Breast epithelium (tissue), 4 donors: Measurements from ENCODE around the gene AP5Z1. TPM values are rescaled to one million over a fixed set of nuclear protein-coding genes. Genes with fewer than 3 reads are reported as not detected.

Experiments used
- DNase-seq, 2 donors: peaks; one replicate each; pipeline ENCODE4 v3.0.0-alpha.2; 2019; ENCODE audit warnings: low spot score in 2 of 2
- H3K27ac ChIP-seq, 2 donors: fragments of 200-600 bp; sonication (generic) in 1 of 2; one replicate each; pipeline ENCODE4 v1.5.1; 2016 to 2019; ENCODE audit warnings: mild to moderate bottlenecking in 1 of 2
- H3K27me3 ChIP-seq, 2 donors: fragments of 200-600 bp; sonication (generic) in 1 of 2; one replicate each; pipeline versions ENCODE4 v1.5.1 to v1.6.0; 2017 to 2019; ENCODE audit warnings: control low read depth in 1 of 2, mild to moderate bottlenecking in 1 of 2
- H3K36me3 ChIP-seq: fragments of 200-600 bp; one replicate; pipeline ENCODE4 v1.5.1; 2019
- H3K4me1 ChIP-seq, 2 donors: fragments of 200-600 bp; sonication (generic); one replicate each; pipeline ENCODE4 v1.5.1; 2016 to 2019; ENCODE audit warnings: control low read depth in 1 of 2
- H3K4me3 ChIP-seq, 3 donors: fragments of 200-600 bp; sonication (generic); 1 replicate in 2 of 3; 2 replicates in 1 of 3; pipeline ENCODE4 v1.5.1; 2016 to 2019; ENCODE audit warnings: mild to moderate bottlenecking in 3 of 3, moderate library complexity in 2 of 3
- H3K9me3 ChIP-seq, 2 donors: fragments of 200-600 bp; sonication (generic) in 1 of 2; one replicate each; pipeline ENCODE4 v1.5.1; 2016 to 2019; ENCODE audit warnings: control low read depth in 1 of 2
- POLR2A ChIP-seq: fragments of 450-650 bp; IDR thresholded peaks from one replicate; pipeline ENCODE4 v1.6.1; 2016; ENCODE audit warnings: antibody characterized with exemption, mild to moderate bottlenecking, moderate library complexity
- POLR2AphosphoS5 ChIP-seq, 3 donors: sonication (generic); formaldehyde crosslinking; IDR thresholded peaks; one replicate each; pipeline ENCODE4 v1.6.1; 2017; ENCODE audit warnings: antibody characterized with exemption in 3 of 3
- intact Hi-C: fragments of 100-400 bp; cut with DNase I; formaldehyde crosslinking; loops from one replicate; pipeline ENCODE4 v1.15.1; 2023; ENCODE audit warnings: low total_unique reads
- total RNA-seq, 3 donors: library from RNA; depleted of rRNA; stranded (reverse); fragments of >200 nt; gene quantifications; one replicate each; pipeline ENCODE4 v1.1.0, GENCODE V29; 2016
- TF ChIP-seq, protein P1 (sequence below), 3 donors: fragments of 450-650 bp; IDR thresholded peaks; one replicate each; pipeline ENCODE4 v1.5.1; 2016 to 2017; ENCODE audit warnings: antibody characterized with exemption in 3 of 3, mild to moderate bottlenecking in 3 of 3, moderate library complexity in 3 of 3

AP5Z1 gene
- total RNA-seq, 3 donors from 2014 or later: 20.0 to 25.9 (median 23.3) TPM

DNA sequence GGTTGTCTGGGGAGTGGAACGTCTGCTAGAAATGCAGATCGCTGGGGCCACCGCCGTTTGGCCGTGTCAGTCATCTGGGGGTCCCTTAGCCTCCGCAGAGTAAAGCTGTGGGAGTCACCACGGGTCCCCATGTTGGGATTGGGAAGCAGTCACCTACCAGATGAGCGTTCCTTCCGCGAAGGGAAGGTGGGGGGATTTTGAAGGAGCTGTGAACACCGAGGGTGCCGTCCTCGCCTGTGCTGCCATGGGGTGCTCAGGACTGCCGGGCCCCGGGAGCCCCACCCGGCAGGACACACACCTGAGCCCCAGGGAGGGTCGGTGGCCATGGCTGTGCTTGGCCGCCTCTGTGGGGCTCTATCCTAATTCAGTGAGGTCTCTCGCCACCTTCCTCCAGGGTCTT lies 46.2 kb upstream of the AP5Z1 start:
- no peak for DNase-seq
- Histone ChIP-seq H3K27me3 (no peaks in the 10 kb centered on the region), H3K4me1 (peaks cover 0 to 7% of the 10 kb centered on the region in 2 donors), H3K36me3 (no peaks in the 10 kb centered on the region), H3K9me3 (no peaks in the 10 kb centered on the region), H3K4me3 (no peak overlapping the region), H3K27ac (peak overlapping the region in 1 of 2 donors; percentile 38)
- TF ChIP-seq POLR2A: no peak
- no peak for TF ChIP-seq POLR2AphosphoS5 (IDR thresholded peaks at IDR 0.05)
- TF ChIP-seq, protein P1, sequence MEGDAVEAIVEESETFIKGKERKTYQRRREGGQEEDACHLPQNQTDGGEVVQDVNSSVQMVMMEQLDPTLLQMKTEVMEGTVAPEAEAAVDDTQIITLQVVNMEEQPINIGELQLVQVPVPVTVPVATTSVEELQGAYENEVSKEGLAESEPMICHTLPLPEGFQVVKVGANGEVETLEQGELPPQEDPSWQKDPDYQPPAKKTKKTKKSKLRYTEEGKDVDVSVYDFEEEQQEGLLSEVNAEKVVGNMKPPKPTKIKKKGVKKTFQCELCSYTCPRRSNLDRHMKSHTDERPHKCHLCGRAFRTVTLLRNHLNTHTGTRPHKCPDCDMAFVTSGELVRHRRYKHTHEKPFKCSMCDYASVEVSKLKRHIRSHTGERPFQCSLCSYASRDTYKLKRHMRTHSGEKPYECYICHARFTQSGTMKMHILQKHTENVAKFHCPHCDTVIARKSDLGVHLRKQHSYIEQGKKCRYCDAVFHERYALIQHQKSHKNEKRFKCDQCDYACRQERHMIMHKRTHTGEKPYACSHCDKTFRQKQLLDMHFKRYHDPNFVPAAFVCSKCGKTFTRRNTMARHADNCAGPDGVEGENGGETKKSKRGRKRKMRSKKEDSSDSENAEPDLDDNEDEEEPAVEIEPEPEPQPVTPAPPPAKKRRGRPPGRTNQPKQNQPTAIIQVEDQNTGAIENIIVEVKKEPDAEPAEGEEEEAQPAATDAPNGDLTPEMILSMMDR (IDR thresholded peaks at IDR 0.05): no peak
- intact Hi-C loops: no loop called here

DNA sequence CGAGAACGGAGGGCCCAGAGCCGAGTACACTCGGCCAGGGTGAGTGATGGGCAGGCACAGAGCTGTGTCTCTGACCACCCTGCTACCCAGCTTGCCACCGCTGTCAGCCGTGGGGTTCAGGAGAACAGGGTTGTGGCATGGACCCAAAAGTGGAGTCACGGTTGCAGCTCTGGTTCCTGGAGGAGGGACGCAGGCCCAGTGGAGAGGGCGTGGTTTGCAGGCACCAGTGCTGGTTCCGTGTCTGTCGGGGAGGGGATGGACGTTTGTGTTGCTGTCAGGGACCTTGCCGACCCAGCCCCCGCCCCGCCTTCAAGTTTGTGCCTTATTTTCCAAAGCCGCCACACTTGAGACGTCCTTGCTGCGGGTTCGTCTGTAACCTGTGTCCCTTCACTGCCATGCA lies 45.1 kb upstream of the AP5Z1 start:
- no peaks in the 10 kb centered on the region for H3K27me3 ChIP-seq
- no peak overlapping the region for H3K4me3 ChIP-seq
- H3K27ac ChIP-seq: no peak overlapping the region
- no peaks in the 10 kb centered on the region for H3K9me3 ChIP-seq
- TF ChIP-seq POLR2AphosphoS5 (IDR thresholded peaks at IDR 0.05) (no peak), POLR2A (no peak)
- TF ChIP-seq, protein P1 (IDR thresholded peaks at IDR 0.05): no peak
- H3K4me1 ChIP-seq: no peaks in the 10 kb centered on the region
- no peaks in the 10 kb centered on the region for H3K36me3 ChIP-seq
- DNase-seq: no peak
- intact Hi-C loops: no loop called here

- no peak for DNase-seq
- TF ChIP-seq, protein P1 (IDR thresholded peaks at IDR 0.05): no peak
- TF ChIP-seq POLR2AphosphoS5 (IDR thresholded peaks at IDR 0.05) (no peak), POLR2A (no peak)
- intact Hi-C loops: no loop called here
- no peaks in the 10 kb centered on the region for H3K9me3 ChIP-seq
- H3K36me3 ChIP-seq: no peaks in the 10 kb centered on the region
- no peaks in the 10 kb centered on the region for H3K4me1 ChIP-seq
- H3K4me3 ChIP-seq: no peak overlapping the region
- H3K27ac ChIP-seq: no peak overlapping the region
- no peaks in the 10 kb centered on the region for H3K27me3 ChIP-seq
Measured at GRCh38 chr7:4730971-4731370, 44.5 kb upstream of the AP5Z1 start.

GRCh38 chr7:4731803-4732202 lies 43.6 kb upstream of the AP5Z1 start:
- Histone ChIP-seq H3K4me3 (no peak overlapping the region), H3K27me3 (no peaks in the 10 kb centered on the region), H3K36me3 (no peaks in the 10 kb centered on the region), H3K9me3 (no peaks in the 10 kb centered on the region), H3K4me1 (no peaks in the 10 kb centered on the region), H3K27ac (no peak overlapping the region)
- intact Hi-C loops: no loop called here
- no peak for TF ChIP-seq POLR2A
- TF ChIP-seq, protein P1 (IDR thresholded peaks at IDR 0.05): no peak
- TF ChIP-seq POLR2AphosphoS5 (IDR thresholded peaks at IDR 0.05): no peak
- DNase-seq: no peak

DNA sequence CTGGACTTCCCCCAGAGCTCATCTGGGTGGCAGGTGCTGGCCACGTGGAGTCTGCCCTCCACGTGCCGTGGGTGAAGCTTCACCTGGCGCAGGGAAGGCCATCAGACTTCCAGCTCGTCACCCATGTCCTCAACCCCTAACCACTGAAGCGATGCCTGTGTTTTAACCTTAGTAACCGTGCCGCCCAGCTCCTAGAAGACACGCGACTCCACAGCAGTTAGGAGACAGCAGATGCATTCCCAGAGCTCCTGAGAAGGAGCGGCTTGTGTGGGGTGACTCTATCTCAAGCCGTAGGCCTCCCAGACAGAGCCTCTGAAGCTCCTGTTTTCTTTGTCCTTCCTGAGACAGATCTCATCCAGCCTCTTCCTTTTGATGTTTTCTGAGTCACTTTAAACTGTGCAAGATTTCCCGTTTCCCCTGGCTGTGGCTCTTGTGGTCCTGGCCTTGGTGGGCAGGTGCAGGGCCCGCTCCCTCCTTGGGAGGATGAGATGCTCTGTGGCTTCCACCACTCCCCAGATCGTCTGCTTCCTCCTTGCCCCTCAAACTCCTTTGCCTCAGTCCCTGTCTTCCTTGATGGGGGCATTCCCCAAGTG lies 41.4 kb upstream of the AP5Z1 start:
- intact Hi-C loops: no loop called here
- TF ChIP-seq, protein P1 (IDR thresholded peaks at IDR 0.05): no peak
- no peak for TF ChIP-seq POLR2A
- no peak for TF ChIP-seq POLR2AphosphoS5 (IDR thresholded peaks at IDR 0.05)
- H3K4me1 ChIP-seq: no peaks in the 10 kb centered on the region
- H3K27ac ChIP-seq: no peak overlapping the region
- H3K4me3 ChIP-seq: no peak overlapping the region
- no peaks in the 10 kb centered on the region for H3K36me3 ChIP-seq
- no peaks in the 10 kb centered on the region for H3K9me3 ChIP-seq
- H3K27me3 ChIP-seq: no peaks in the 10 kb centered on the region
- no peak for DNase-seq
